H1 (cell line): ENCODE results near the gene KCNJ9. TPM values are rescaled to one million over a fixed set of nuclear protein-coding genes. Genes with fewer than 3 reads are reported as not detected.

Experiments
- BCL11A ChIP-seq, 2 experiments: IDR thresholded peaks; one replicate each; pipeline ENCODE4 v1.6.1; 2011; ENCODE audit warnings: low read depth in 2 of 2, low read length in 2 of 2, mild to moderate bottlenecking in 2 of 2
- CHD2 ChIP-seq: IDR thresholded peaks from 2 replicates; pipeline ENCODE4 v1.6.1; 2012; ENCODE audit warnings: low read length, improper control_type of control experiment
- CTBP2 ChIP-seq: IDR thresholded peaks from 2 replicates; pipeline ENCODE4 v1.7.0; 2011; ENCODE audit warnings: borderline replicate concordance, mild to moderate bottlenecking, moderate library complexity, mixed read lengths, low read length; ENCODE audit not compliant: insufficient read depth, insufficient read length
- EP300 ChIP-seq, 2 experiments: IDR thresholded peaks; 1 replicate in 1 of 2; 2 replicates in 1 of 2; pipeline ENCODE4 v1.6.1; 2011 to 2012; ENCODE audit warnings: low read depth in 2 of 2, low read length in 2 of 2, mild to moderate bottlenecking in 2 of 2, borderline replicate concordance in 1 of 2, inconsistent platforms in 1 of 2, moderate library complexity in 1 of 2
- NANOG ChIP-seq: IDR thresholded peaks from 2 replicates; pipeline ENCODE4 v1.6.1; 2011; ENCODE audit warnings: low read length, low read depth, mild to moderate bottlenecking, inconsistent platforms; ENCODE audit not compliant: insufficient read depth, poor library complexity, severe bottlenecking
- RAD21 ChIP-seq, 2 experiments: IDR thresholded peaks in 1 of 2; conservative IDR thresholded peaks in 1 of 2; 2 replicates each; pipeline ENCODE4 v1.6.1; 2011; ENCODE audit warnings: low read depth in 2 of 2, low read length in 2 of 2, improper control_type of control experiment in 1 of 2, inconsistent platforms in 1 of 2, mild to moderate bottlenecking in 1 of 2, moderate library complexity in 1 of 2
- RFX5 ChIP-seq: IDR thresholded peaks from 2 replicates; pipeline ENCODE4 v1.6.1; 2011; ENCODE audit warnings: low read depth, low read length, improper control_type of control experiment, borderline replicate concordance
- polyA plus RNA-seq, 7 experiments: library from polyadenylated mRNA; depleted of rRNA in 3 of 7; stranded (reverse) in 5 of 7; unstranded in 2 of 7; fragments of >200 nt in 5 of 7; fragments of 200-250 nt in 2 of 7; gene quantifications; 1 replicate in 5 of 7; 2 replicates in 1 of 7; 4 replicates in 1 of 7; pipeline versions ENCODE4 v1.2.1 to v1.2.3, GENCODE V29; 2011 to 2013; ENCODE audit warnings: missing spikeins in 2 of 7, mixed read lengths in 2 of 7
- total RNA-seq: library from RNA; stranded (reverse); fragmentation: NEBNext Ultra II Directional; extraction: Animal tissue kit (Norgen Biotek cat#: 25700); gene quantifications from 2 replicates; pipeline ENCODE4 v1.2.1, GENCODE V29; 2021
- TF ChIP-seq, protein P1 (sequence below): IDR thresholded peaks from 2 replicates; pipeline ENCODE4 v1.6.1; 2012; ENCODE audit warnings: low read length, inconsistent platforms
- TF ChIP-seq, protein P2 (sequence below), 3 experiments: IDR thresholded peaks; 1 replicate in 2 of 3; 2 replicates in 1 of 3; pipeline versions ENCODE4 v1.5.1 to v1.6.1; 2011; ENCODE audit warnings: low read length in 3 of 3, mild to moderate bottlenecking in 3 of 3, inconsistent platforms in 2 of 3, low read depth in 1 of 3, moderate library complexity in 1 of 3; ENCODE audit not compliant: insufficient read depth in 1 of 3; ENCODE audit errors: control extremely low read depth in 1 of 3
- TF ChIP-seq, protein P3 (sequence below): IDR thresholded peaks from 2 replicates; pipeline ENCODE4 v1.6.1; 2012; ENCODE audit warnings: inconsistent platforms

KCNJ9 gene
- total and polyA plus RNA-seq, 2 of the 8 experiments (the other 6 are each of a cell fraction or from before 2014, with no cell fraction given): 0.02 to 0.13 TPM

DNA sequence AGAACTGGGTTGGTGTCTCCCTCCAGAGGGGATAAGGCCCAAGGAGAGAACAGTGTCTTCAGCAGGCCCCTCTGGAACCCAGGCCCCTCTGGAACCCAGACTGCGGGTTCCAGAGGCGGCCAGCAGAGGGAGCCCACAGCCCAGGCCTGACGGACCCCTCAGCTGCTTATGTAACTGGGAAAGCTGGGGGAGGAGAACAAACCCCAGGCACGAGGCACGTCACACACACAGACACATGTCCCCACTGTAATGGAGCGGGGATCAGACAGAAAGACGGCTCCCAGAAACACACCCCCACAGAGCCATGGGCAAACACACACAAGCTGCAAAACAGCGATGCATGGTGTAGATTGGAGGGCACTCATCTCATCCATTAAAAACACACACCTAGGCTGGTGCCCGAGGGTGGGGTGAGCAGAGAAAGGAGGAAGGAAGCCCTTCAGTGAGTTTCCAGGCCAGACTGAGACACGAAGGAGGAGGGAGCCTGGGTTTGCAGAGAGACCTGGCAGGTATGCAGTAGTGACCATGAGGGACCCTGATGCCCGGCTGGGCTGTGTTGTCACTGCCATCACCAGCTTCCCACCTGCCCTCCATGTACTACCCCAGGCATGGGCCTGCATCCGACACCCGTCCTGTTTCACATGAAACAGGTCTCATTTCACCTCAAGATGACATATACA lies 19.8 kb downstream of the KCNJ9 start (continued):
- TF ChIP-seq, protein P1, sequence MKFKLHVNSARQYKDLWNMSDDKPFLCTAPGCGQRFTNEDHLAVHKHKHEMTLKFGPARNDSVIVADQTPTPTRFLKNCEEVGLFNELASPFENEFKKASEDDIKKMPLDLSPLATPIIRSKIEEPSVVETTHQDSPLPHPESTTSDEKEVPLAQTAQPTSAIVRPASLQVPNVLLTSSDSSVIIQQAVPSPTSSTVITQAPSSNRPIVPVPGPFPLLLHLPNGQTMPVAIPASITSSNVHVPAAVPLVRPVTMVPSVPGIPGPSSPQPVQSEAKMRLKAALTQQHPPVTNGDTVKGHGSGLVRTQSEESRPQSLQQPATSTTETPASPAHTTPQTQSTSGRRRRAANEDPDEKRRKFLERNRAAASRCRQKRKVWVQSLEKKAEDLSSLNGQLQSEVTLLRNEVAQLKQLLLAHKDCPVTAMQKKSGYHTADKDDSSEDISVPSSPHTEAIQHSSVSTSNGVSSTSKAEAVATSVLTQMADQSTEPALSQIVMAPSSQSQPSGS: no peak
- no peak for TF ChIP-seq BCL11A (IDR thresholded peaks at IDR 0.05; ENCODE audit: low read depth in 2 of 2, low read length in 2 of 2)
- TF ChIP-seq, protein P2, sequence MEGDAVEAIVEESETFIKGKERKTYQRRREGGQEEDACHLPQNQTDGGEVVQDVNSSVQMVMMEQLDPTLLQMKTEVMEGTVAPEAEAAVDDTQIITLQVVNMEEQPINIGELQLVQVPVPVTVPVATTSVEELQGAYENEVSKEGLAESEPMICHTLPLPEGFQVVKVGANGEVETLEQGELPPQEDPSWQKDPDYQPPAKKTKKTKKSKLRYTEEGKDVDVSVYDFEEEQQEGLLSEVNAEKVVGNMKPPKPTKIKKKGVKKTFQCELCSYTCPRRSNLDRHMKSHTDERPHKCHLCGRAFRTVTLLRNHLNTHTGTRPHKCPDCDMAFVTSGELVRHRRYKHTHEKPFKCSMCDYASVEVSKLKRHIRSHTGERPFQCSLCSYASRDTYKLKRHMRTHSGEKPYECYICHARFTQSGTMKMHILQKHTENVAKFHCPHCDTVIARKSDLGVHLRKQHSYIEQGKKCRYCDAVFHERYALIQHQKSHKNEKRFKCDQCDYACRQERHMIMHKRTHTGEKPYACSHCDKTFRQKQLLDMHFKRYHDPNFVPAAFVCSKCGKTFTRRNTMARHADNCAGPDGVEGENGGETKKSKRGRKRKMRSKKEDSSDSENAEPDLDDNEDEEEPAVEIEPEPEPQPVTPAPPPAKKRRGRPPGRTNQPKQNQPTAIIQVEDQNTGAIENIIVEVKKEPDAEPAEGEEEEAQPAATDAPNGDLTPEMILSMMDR (IDR thresholded peaks at IDR 0.05; ENCODE audit: control extremely low read depth in 1 of 3, insufficient read depth in 1 of 3, low read depth in 1 of 3, low read length in 3 of 3): peak; percentile 82 to 98 (median 96)
- peak in 1 of 2 experiments; percentile 70; a peak in 1 of 3 replicates for TF ChIP-seq EP300 (IDR thresholded peaks at IDR 0.05; ENCODE audit: borderline replicate concordance in 1 of 2, low read depth in 2 of 2, low read length in 2 of 2)
- TF ChIP-seq RAD21 (IDR thresholded peaks at IDR 0.05 in 1 of 2, conservative IDR thresholded peaks at IDR 0.05 in 1 of 2; ENCODE audit: low read depth in 2 of 2, low read length in 2 of 2): peak; percentile 96 to 98
- peak; percentile 44 for TF ChIP-seq CTBP2
- TF ChIP-seq, protein P3, sequence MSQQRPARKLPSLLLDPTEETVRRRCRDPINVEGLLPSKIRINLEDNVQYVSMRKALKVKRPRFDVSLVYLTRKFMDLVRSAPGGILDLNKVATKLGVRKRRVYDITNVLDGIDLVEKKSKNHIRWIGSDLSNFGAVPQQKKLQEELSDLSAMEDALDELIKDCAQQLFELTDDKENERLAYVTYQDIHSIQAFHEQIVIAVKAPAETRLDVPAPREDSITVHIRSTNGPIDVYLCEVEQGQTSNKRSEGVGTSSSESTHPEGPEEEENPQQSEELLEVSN: no peak
- no peak for TF ChIP-seq RFX5
- no peak for TF ChIP-seq NANOG
- TF ChIP-seq CHD2: no peak
